ENCODE data around the gene FDX1. TPM values are rescaled to one million over a fixed set of nuclear protein-coding genes. Genes with fewer than 3 reads are reported as not detected.

Gene FDX1
- total RNA-seq, 1 experiment from 2014 or later, result 9.9 TPM

GRCh38 chr11:110447897-110448745 lies 18.4 kb downstream of the FDX1 start:
- H3K36me3 Mint-ChIP-seq, result peaks cover 10% of the 10 kb centered on the region
- POLR2A ChIA-PET, result no interaction called here
- peaks cover 3% of the 10 kb centered on the region; the same call in 1 of the 2 replicates for H3K9me3 Mint-ChIP-seq
- TF ChIP-seq NFATC4 (CRISPR knock-in tag; IDR thresholded peaks at IDR 0.05), result no peak
- TF ChIP-seq GRHL2 (CRISPR knock-in tag; IDR thresholded peaks at IDR 0.05; ENCODE audit: insufficient replicate concordance, severe bottlenecking), result no peak
- no peak for TF ChIP-seq PREB (CRISPR knock-in tag; IDR thresholded peaks at IDR 0.05; ENCODE audit: borderline replicate concordance)
- TF ChIP-seq ZNF425 (CRISPR knock-in tag; conservative IDR thresholded peaks at IDR 0.05), result no peak
- TF ChIP-seq ZNF416 (CRISPR knock-in tag; IDR thresholded peaks at IDR 0.05), result no peak
- TF ChIP-seq RELA (CRISPR knock-in tag; IDR thresholded peaks at IDR 0.05; ENCODE audit: borderline replicate concordance), result no peak
- TF ChIP-seq PRDM15 (CRISPR knock-in tag; IDR thresholded peaks at IDR 0.05), result no peak
- no peak for TF ChIP-seq ZNF281 (CRISPR knock-in tag; IDR thresholded peaks at IDR 0.05)
- TF ChIP-seq HMGA2 (CRISPR knock-in tag; IDR thresholded peaks at IDR 0.05), result no peak
- TF ChIP-seq ZNF512 (CRISPR knock-in tag; IDR thresholded peaks at IDR 0.05; ENCODE audit: borderline replicate concordance), result no peak
- TF ChIP-seq ZNF232 (CRISPR knock-in tag; IDR thresholded peaks at IDR 0.05), result no peak
- no peak for TF ChIP-seq JAZF1 (CRISPR knock-in tag; IDR thresholded peaks at IDR 0.05)
- TF ChIP-seq ZNF423 (CRISPR knock-in tag; IDR thresholded peaks at IDR 0.05), result no peak
- TF ChIP-seq ATF3 (CRISPR knock-in tag; conservative IDR thresholded peaks at IDR 0.05), result no peak
- no peak for TF ChIP-seq TP53 (CRISPR knock-in tag; IDR thresholded peaks at IDR 0.05)
- no peak for TF ChIP-seq MAX (CRISPR knock-in tag; IDR thresholded peaks at IDR 0.05)
- no peak for TF ChIP-seq GTF2I (CRISPR knock-in tag; conservative IDR thresholded peaks at IDR 0.05)
- no peak for TF ChIP-seq ATF2 (CRISPR knock-in tag; IDR thresholded peaks at IDR 0.05; ENCODE audit: borderline replicate concordance, low read depth)
- no peak for TF ChIP-seq ZNF138 (CRISPR knock-in tag; conservative IDR thresholded peaks at IDR 0.05)
- ATAC-seq (no peak), DNase-seq (ENCODE audit: low spot score) (no peak)
- no peak overlapping the region for H3K27ac Mint-ChIP-seq
- no peaks in the 10 kb centered on the region for H3K27me3 Mint-ChIP-seq (ENCODE audit: low read depth)
- no peaks in the 10 kb centered on the region for H3K4me1 Mint-ChIP-seq
- H3K4me3 Mint-ChIP-seq, result no peak overlapping the region
- CTCF ChIA-PET, result interaction anchor here (1.1 to 1.5 kb wide), 2 partner anchors 13 to 247 kb away, joined by 4 read pairs; no protein-coding TSS in a partner anchor

Data from WTC11 (cell line).